ENCODE results near the gene GNB1. TPM values are rescaled to one million over a fixed set of nuclear protein-coding genes. Genes with fewer than 3 reads are reported as not detected.

Gene GNB1
- total RNA-seq, 1 donor = 88.7 TPM

- Histone ChIP-seq H3K27ac (ENCODE audit: low read depth, low read length) (peak overlapping the region; percentile 23), H3K4me2 (ENCODE audit: insufficient read depth, low read length) (no peak overlapping the region), H3K27me3 (ENCODE audit: insufficient read depth, low read length) (no peaks in the 10 kb centered on the region), H4K20me1 (ENCODE audit: insufficient read depth, low read length) (peaks cover 66% of the 10 kb centered on the region), H2AFZ (ENCODE audit: low read length) (no peak overlapping the region), H3K4me3 (ENCODE audit: insufficient read depth, low read length) (no peak overlapping the region), H3K36me3 (ENCODE audit: insufficient read depth, low read length) (peaks cover 10% of the 10 kb centered on the region), H3K4me1 (ENCODE audit: insufficient read depth, low read length) (peaks cover 6% of the 10 kb centered on the region), H3K79me2 (ENCODE audit: insufficient read depth, low read length) (peaks cover 97% of the 10 kb centered on the region), H3K9me3 (ENCODE audit: low read depth, low read length) (no peaks in the 10 kb centered on the region)
- TF ChIP-seq, protein P1, sequence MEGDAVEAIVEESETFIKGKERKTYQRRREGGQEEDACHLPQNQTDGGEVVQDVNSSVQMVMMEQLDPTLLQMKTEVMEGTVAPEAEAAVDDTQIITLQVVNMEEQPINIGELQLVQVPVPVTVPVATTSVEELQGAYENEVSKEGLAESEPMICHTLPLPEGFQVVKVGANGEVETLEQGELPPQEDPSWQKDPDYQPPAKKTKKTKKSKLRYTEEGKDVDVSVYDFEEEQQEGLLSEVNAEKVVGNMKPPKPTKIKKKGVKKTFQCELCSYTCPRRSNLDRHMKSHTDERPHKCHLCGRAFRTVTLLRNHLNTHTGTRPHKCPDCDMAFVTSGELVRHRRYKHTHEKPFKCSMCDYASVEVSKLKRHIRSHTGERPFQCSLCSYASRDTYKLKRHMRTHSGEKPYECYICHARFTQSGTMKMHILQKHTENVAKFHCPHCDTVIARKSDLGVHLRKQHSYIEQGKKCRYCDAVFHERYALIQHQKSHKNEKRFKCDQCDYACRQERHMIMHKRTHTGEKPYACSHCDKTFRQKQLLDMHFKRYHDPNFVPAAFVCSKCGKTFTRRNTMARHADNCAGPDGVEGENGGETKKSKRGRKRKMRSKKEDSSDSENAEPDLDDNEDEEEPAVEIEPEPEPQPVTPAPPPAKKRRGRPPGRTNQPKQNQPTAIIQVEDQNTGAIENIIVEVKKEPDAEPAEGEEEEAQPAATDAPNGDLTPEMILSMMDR (IDR thresholded peaks at IDR 0.05; ENCODE audit: extremely low read depth, low read depth, low read length) = no peak
- DNase-seq (ENCODE audit: insufficient read length, low spot score, missing footprints) = peak; percentile 42
Measured at GRCh38 chr1:1853593-1854257, 37.2 kb downstream of the GNB1 start.

DNA sequence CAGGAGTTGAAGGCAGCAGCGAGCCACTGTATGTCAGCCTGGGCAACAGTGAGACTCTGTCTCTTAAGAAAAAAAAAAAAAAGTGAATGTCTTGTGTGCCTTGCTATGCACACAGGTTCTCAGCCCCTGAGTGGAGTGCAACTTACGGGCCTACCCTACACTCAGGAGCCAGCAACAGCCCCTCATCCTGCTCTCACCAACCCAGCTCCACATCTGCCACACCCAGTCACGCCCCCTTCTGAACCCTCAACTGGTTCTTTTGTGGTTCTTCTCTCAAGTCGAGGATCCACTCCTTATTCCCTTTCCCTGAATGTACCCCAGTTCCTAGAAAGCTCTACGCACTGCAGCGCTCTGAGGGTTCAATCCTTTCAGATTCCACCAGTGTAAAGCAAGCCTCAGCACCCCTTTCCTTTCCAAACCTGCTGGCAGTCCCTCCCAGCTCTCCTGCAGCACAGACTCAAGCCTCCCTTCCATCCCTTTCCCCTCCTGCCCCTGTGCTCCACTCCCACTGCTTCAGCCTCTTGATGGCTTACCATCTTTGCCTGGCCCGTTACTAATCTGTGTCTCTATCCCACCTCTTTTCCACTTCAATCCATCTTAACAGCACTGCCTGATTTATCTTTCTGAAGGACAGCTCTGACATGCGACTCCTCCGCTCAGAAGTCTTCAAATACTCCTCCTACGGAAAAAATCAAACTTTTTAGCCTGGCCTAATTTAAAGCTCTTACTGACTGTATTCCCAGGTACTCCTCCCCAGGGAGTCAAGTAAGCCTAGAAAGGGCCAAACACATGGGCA is 38.1 kb downstream of the GNB1 start:
- Histone ChIP-seq H2AFZ (ENCODE audit: low read length) (no peak overlapping the region), H3K9me3 (ENCODE audit: low read depth, low read length) (no peaks in the 10 kb centered on the region), H3K4me3 (ENCODE audit: insufficient read depth, low read length) (no peak overlapping the region), H3K27me3 (ENCODE audit: insufficient read depth, low read length) (no peaks in the 10 kb centered on the region), H3K79me2 (ENCODE audit: insufficient read depth, low read length) (peaks cover 97% of the 10 kb centered on the region), H4K20me1 (ENCODE audit: insufficient read depth, low read length) (peaks cover 59% of the 10 kb centered on the region), H3K27ac (ENCODE audit: low read depth, low read length) (peak overlapping the region; percentile 13), H3K4me1 (ENCODE audit: insufficient read depth, low read length) (no peaks in the 10 kb centered on the region), H3K4me2 (ENCODE audit: insufficient read depth, low read length) (no peak overlapping the region), H3K36me3 (ENCODE audit: insufficient read depth, low read length) (peaks cover 10% of the 10 kb centered on the region)
- TF ChIP-seq, protein P1 (IDR thresholded peaks at IDR 0.05; ENCODE audit: extremely low read depth, low read depth, low read length) = no peak
- peak; percentile 26 for DNase-seq (ENCODE audit: insufficient read length, low spot score, missing footprints)

GRCh38 chr1:1847890-1848289 is 43.0 kb downstream of the GNB1 start:
- no peaks in the 10 kb centered on the region for H3K9me3 ChIP-seq (ENCODE audit: low read depth, low read length)
- H3K36me3 ChIP-seq (ENCODE audit: insufficient read depth, low read length) = peaks cover 12% of the 10 kb centered on the region
- H4K20me1 ChIP-seq (ENCODE audit: insufficient read depth, low read length) = peaks cover 62% of the 10 kb centered on the region
- H3K4me1 ChIP-seq (ENCODE audit: insufficient read depth, low read length) = peaks cover under 1% of the 10 kb centered on the region
- peaks cover 97% of the 10 kb centered on the region for H3K79me2 ChIP-seq (ENCODE audit: insufficient read depth, low read length)
- H3K27me3 ChIP-seq (ENCODE audit: insufficient read depth, low read length) = no peaks in the 10 kb centered on the region
- no peak for DNase-seq (ENCODE audit: insufficient read length, low spot score, missing footprints)
- no peak overlapping the region for H3K4me3 ChIP-seq (ENCODE audit: insufficient read depth, low read length)
- H3K27ac ChIP-seq (ENCODE audit: low read depth, low read length) = no peak overlapping the region
- TF ChIP-seq, protein P1 (IDR thresholded peaks at IDR 0.05; ENCODE audit: extremely low read depth, low read depth, low read length) = no peak
- H2AFZ ChIP-seq (ENCODE audit: low read length) = no peak overlapping the region
- no peak overlapping the region for H3K4me2 ChIP-seq (ENCODE audit: insufficient read depth, low read length)
